Lung (tissue), 12 donors: ENCODE data around the gene THRB. TPM values are rescaled to one million over a fixed set of nuclear protein-coding genes. Genes with fewer than 3 reads are reported as not detected.

ENCODE experiments used
- ATAC-seq: fragments of 200-7000 bp; cut with Tn5 transposase; one replicate; pipeline ENCODE4 v1.9.1; 2020; ENCODE audit warnings: moderate number of reproducible peaks; ENCODE audit not compliant: insufficient read depth, low FRiP score
- DNase-seq, 3 donors: peaks; one replicate each; pipeline ENCODE4 v3.0.0-alpha.2; 2013 to 2017
- H3K27ac ChIP-seq, 2 donors: one replicate each; pipeline ENCODE4 v1.5.1; 2013; ENCODE audit warnings: mild to moderate bottlenecking in 2 of 2, moderate library complexity in 2 of 2, control low read depth in 1 of 2, inconsistent platforms in 1 of 2, low read depth in 1 of 2, low read length in 1 of 2
- H3K27me3 ChIP-seq, 3 donors: one replicate each; pipeline ENCODE4 v1.5.1; 2013; ENCODE audit warnings: low read length in 2 of 3; ENCODE audit not compliant: control insufficient read depth in 3 of 3, insufficient read depth in 3 of 3
- H3K36me3 ChIP-seq, 4 donors: one replicate each; pipeline ENCODE4 v1.5.1; 2013; ENCODE audit warnings: low read length in 4 of 4, mild to moderate bottlenecking in 1 of 4, moderate library complexity in 1 of 4; ENCODE audit not compliant: control insufficient read depth in 4 of 4, insufficient read depth in 4 of 4
- H3K4me1 ChIP-seq, 5 donors: one replicate each; pipeline ENCODE4 v1.5.1; 2013; ENCODE audit warnings: low read length in 5 of 5, mild to moderate bottlenecking in 2 of 5, moderate library complexity in 1 of 5; ENCODE audit not compliant: control insufficient read depth in 5 of 5, insufficient read depth in 5 of 5
- H3K4me3 ChIP-seq: one replicate; pipeline ENCODE4 v1.5.1; 2013; ENCODE audit warnings: mild to moderate bottlenecking, control low read depth, moderate library complexity
- H3K9ac ChIP-seq, 2 donors: one replicate each; pipeline ENCODE4 v1.5.1; 2013; ENCODE audit warnings: low read length in 2 of 2, control low read depth in 1 of 2; ENCODE audit not compliant: insufficient read depth in 1 of 2
- H3K9me3 ChIP-seq, 4 donors: one replicate each; pipeline ENCODE4 v1.5.1; 2013; ENCODE audit warnings: low read length in 3 of 4, mild to moderate bottlenecking in 1 of 4, moderate library complexity in 1 of 4; ENCODE audit not compliant: control insufficient read depth in 4 of 4, insufficient read depth in 3 of 4
- CTCF ChIP-seq: IDR thresholded peaks from 2 replicates; pipeline ENCODE4 v1.5.1; 2012; ENCODE audit warnings: mild to moderate bottlenecking; ENCODE audit errors: control extremely low read depth, extremely low read depth
- WGBS, 2 donors: extraction: QIAGEN DNeasy Blood & Tissue Kit; methylation state at CpG; one replicate each; pipeline ENCODE4 v1.1.7; 2013; 5-methylcytosine and 5-hydroxymethylcytosine counted together
- polyA plus RNA-seq, 2 donors: library from polyadenylated mRNA; stranded (reverse); fragments of 200-250 nt; gene quantifications; one replicate each; pipeline ENCODE4 v1.2.1, GENCODE V29; 2013
- total RNA-seq, 2 donors: library from RNA; depleted of rRNA in 1 of 2; stranded (reverse); fragments of >200 nt in 1 of 2; gene quantifications; one replicate each; pipeline ENCODE4 v1.2.1, GENCODE V29; 2014 to 2021
- donor health status: control.
- donor health status: control.
- donor health status: Bipolar disorder and iron deficiency.
- donor health status: healthy.
- donor health status: DM: yes; HTN: yes; CAD: no.

THRB gene
- total and polyA plus RNA-seq, 4 donors: 2.1 to 23.5 (median 6.1) TPM

DNA sequence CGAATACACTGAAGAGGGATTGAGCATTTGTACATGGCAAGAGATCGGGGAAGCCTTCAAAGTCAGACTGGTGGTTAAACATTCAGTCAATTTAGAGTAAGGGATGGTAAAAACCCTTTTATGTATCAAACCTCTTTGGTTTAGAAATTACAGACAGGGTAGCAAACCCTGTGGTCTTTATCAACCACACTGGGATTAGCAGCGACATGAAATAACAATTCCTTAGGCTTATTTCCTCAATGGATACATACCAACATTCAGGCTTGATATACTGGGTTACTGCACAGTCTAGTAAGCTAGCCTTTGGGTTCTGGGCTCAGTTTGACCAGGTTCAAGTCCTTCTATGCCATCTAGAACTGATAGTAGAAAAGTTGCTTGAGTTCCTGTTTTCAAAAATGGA lies 127.4 kb downstream of the THRB start:
- Histone ChIP-seq H3K27ac (peak overlapping the region in 1 of 2 donors; percentile 21), H3K9ac (no peak overlapping the region), H3K4me1 (peaks cover 0 to 33% (median 6%) of the 10 kb centered on the region in 5 donors), H3K9me3 (no peaks in the 10 kb centered on the region), H3K4me3 (no peak overlapping the region), H3K27me3 (no peaks in the 10 kb centered on the region), H3K36me3 (no peaks in the 10 kb centered on the region)
- DNase-seq (no peak), ATAC-seq (no peak)
- no peak for TF ChIP-seq CTCF
- WGBS, 2 donors: 86 to 93% methylated on average over 3 of the region's 3 CpGs

- Histone ChIP-seq H3K4me3 (no peak overlapping the region), H3K9ac (no peak overlapping the region), H3K9me3 (no peaks in the 10 kb centered on the region), H3K27me3 (no peaks in the 10 kb centered on the region), H3K4me1 (peaks cover 0 to 41% (median 9%) of the 10 kb centered on the region in 5 donors), H3K27ac (peak overlapping the region in 1 of 2 donors; percentile 38), H3K36me3 (no peaks in the 10 kb centered on the region)
- TF ChIP-seq CTCF: no peak
- 2 to 10% methylated on average over 2 of the region's 2 CpGs for WGBS, 2 donors
- peak; percentile 95 for ATAC-seq
- peak; percentile 41 to 87 (median 52) for DNase-seq
These were observed 129.5 kb downstream of the THRB start for GRCh38 chr3:24365168-24365567.

GRCh38 chr3:24364359-24364758 lies 130.3 kb downstream of the THRB start:
- WGBS, 2 donors: 94 to 100% methylated on average over 1 of the region's 1 CpG
- Histone ChIP-seq H3K27ac (no peak overlapping the region), H3K36me3 (no peaks in the 10 kb centered on the region), H3K9me3 (no peaks in the 10 kb centered on the region), H3K9ac (no peak overlapping the region), H3K27me3 (no peaks in the 10 kb centered on the region), H3K4me1 (peaks cover 0 to 49% (median 9%) of the 10 kb centered on the region in 5 donors), H3K4me3 (no peak overlapping the region)
- DNase-seq (no peak), ATAC-seq (no peak)
- no peak for TF ChIP-seq CTCF

GRCh38 chr3:24363242-24363641 lies 131.4 kb downstream of the THRB start:
- Histone ChIP-seq H3K27ac (no peak overlapping the region), H3K36me3 (no peaks in the 10 kb centered on the region), H3K9me3 (no peaks in the 10 kb centered on the region), H3K4me1 (peaks cover 0 to 59% (median 9%) of the 10 kb centered on the region in 5 donors), H3K9ac (no peak overlapping the region), H3K27me3 (no peaks in the 10 kb centered on the region), H3K4me3 (no peak overlapping the region)
- DNase-seq (peak in 1 of 3 donors; percentile 45), ATAC-seq (no peak)
- no peak for TF ChIP-seq CTCF
- WGBS, 2 donors: 26 to 37% methylated on average over 1 of the region's 1 CpG
